Esophagus (tissue), 2 donors: ENCODE results near the gene UGT1A3. TPM values are rescaled to one million over a fixed set of nuclear protein-coding genes. Genes with fewer than 3 reads are reported as not detected.
"Not testable (repeated sequence)": the region's sequence is repeated elsewhere in the genome, so short reads cannot be mapped to it uniquely, and the experiment has no call there.

ENCODE experiments used
- H3K27ac ChIP-seq, 2 donors: one replicate each; pipeline ENCODE4 v1.5.1; 2013; ENCODE audit warnings: low read depth in 2 of 2, mild to moderate bottlenecking in 2 of 2, inconsistent platforms in 1 of 2, low read length in 1 of 2, moderate library complexity in 1 of 2
- H3K27me3 ChIP-seq, 2 donors: one replicate each; pipeline ENCODE4 v1.6.1; 2013; ENCODE audit warnings: low read length in 2 of 2, control low read depth in 1 of 2, mild to moderate bottlenecking in 1 of 2; ENCODE audit not compliant: insufficient read depth in 2 of 2, control insufficient read depth in 1 of 2
- H3K36me3 ChIP-seq, 2 donors: one replicate each; pipeline ENCODE4 v1.6.1; 2013; ENCODE audit warnings: low read length in 1 of 2; ENCODE audit not compliant: control insufficient read depth in 2 of 2, insufficient read depth in 2 of 2
- H3K4me1 ChIP-seq, 2 donors: one replicate each; pipeline ENCODE4 v1.6.1; 2013; ENCODE audit warnings: low read length in 1 of 2; ENCODE audit not compliant: control insufficient read depth in 2 of 2, insufficient read depth in 2 of 2
- H3K4me3 ChIP-seq, 2 donors: one replicate each; pipeline ENCODE4 v1.5.1; 2013; ENCODE audit warnings: low read length in 2 of 2, mild to moderate bottlenecking in 2 of 2, low read depth in 1 of 2, moderate library complexity in 1 of 2
- H3K9me3 ChIP-seq, 2 donors: one replicate each; pipeline ENCODE4 v1.6.1; 2013; ENCODE audit warnings: mild to moderate bottlenecking in 2 of 2, low read depth in 1 of 2, low read length in 1 of 2, moderate library complexity in 1 of 2; ENCODE audit not compliant: control insufficient read depth in 2 of 2, insufficient read depth in 1 of 2
- WGBS, 2 donors: extraction: QIAGEN DNeasy Blood & Tissue Kit; methylation state at CpG; one replicate each; pipeline ENCODE4 v1.1.7; 2013; 5-methylcytosine and 5-hydroxymethylcytosine counted together
- polyA plus RNA-seq, 2 donors: library from polyadenylated mRNA; stranded (reverse); fragments of 200-250 nt; gene quantifications; one replicate each; pipeline ENCODE4 v1.2.3, GENCODE V29; 2013
- donor health status: healthy with polysubstance abuse.
- donor health status: Bipolar disorder and iron deficiency.

UGT1A3 gene
- polyA plus RNA-seq, 2 donors = 0.07 to 1.5 TPM

- peaks cover 0 to 6% of the 10 kb centered on the region in 2 donors for H3K4me1 ChIP-seq
- peak overlapping the region; percentile 65 to 85 for H3K27ac ChIP-seq
- H3K36me3 ChIP-seq = no peaks in the 10 kb centered on the region
- 43 to 51% methylated on average over 4 of the region's 4 CpGs for WGBS, 2 donors
- no peaks in the 10 kb centered on the region for H3K27me3 ChIP-seq
- H3K9me3 ChIP-seq = no peaks in the 10 kb centered on the region
- no peak overlapping the region for H3K4me3 ChIP-seq
These were observed 38.4 kb upstream of the UGT1A3 start for GRCh38 chr2:233690444-233690843.

DNA sequence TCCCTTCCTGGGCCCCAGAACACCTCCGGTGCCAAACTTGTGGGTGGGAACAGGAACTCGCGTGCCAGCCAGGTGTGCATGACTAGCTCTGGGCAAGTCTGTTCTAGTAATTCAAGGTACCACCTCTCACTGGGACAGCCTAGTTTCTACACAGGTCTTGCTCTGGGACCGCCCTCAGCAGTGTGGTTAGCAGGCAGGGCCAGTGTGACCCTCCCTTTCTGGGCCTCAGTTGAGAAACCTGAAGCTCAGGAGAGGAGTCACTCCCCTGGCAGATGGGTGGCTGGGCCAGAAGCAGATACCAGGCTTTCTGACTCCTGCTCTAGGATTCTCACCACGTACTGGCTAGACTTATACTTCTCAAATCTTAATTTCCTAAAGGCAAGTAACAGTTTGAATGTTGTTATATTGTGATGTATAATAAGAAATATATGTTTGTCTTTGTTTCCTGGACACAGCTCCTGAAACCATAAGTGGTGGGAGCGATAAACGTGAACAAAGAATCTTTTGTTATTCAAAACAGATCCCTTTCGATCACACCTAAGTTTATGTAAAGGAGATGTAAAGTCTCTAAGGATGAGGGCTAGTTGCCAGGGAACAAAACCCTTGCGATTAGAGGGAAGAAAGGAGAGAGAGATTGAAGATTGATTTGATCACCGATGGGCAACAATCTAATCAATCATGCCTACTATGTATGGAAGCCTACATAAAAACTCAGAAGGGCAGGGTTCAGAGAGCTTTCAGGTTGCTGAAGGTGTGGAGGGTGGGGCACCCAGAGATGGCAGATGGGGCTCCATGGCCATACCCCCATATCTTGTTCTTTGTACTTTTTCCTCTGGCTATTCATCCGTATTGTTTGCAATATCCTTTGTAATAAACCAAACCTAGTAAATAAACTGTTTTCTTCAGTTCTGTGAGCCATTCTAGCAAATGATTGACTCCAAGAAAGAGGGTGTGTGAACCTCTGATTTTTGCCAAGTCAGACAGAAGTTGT is 37.1 kb upstream of the UGT1A3 start:
- peak overlapping the region; percentile 86 to 91 for H3K27ac ChIP-seq
- peak overlapping the region; percentile 22 to 55 for H3K4me3 ChIP-seq

DNA sequence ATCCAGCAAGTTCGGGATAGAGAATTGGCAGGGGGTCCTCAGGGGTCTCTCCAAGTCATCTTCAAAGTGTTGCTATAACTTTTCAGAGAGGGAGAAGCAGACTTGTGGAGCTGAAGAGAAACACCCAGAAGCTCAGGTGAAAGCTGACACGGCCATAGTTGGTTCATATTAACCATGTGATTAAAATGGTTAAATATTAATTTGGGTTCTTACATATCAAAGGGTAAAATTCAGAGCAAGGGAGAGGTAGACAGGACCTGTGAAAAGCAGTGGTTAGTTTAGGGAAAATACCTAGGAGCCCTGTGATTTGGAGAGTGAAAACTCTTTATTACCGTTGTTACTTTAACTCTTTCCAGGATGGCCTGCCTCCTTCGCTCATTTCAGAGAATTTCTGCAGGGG is 36.2 kb upstream of the UGT1A3 start, which contains the start of gene UGT1A6:
UGT1A6 (plus strand) TSS at position 243 of the 400 bp plus-strand sequence; CDS start at position 358, 115 bp downstream.
- peak within 1 kb of the TSS; percentile 85 to 86 for H3K27ac ChIP-seq
- H3K4me3 ChIP-seq = peak within 1 kb of the TSS; percentile 22 to 55
- peaks cover 0 to 6% of the 10 kb centered on the region in 2 donors for H3K4me1 ChIP-seq
- H3K36me3 ChIP-seq = no peaks in the 10 kb centered on the region
- WGBS, 2 donors = 52 to 70% methylated on average over 4 of the region's 4 CpGs
- H3K9me3 ChIP-seq = no peaks in the 10 kb centered on the region
- no peaks in the 10 kb centered on the region for H3K27me3 ChIP-seq

More for the DNA sequence above, 37.1 kb upstream of the UGT1A3 start:
- 47 to 51% methylated on average over 11 of the region's 11 CpGs for WGBS, 2 donors
- H3K4me1 ChIP-seq = peaks cover 0 to 6% of the 10 kb centered on the region in 2 donors
- H3K27me3 ChIP-seq = no peaks in the 10 kb centered on the region
- no peaks in the 10 kb centered on the region for H3K36me3 ChIP-seq
- H3K9me3 ChIP-seq = no peaks in the 10 kb centered on the region

DNA sequence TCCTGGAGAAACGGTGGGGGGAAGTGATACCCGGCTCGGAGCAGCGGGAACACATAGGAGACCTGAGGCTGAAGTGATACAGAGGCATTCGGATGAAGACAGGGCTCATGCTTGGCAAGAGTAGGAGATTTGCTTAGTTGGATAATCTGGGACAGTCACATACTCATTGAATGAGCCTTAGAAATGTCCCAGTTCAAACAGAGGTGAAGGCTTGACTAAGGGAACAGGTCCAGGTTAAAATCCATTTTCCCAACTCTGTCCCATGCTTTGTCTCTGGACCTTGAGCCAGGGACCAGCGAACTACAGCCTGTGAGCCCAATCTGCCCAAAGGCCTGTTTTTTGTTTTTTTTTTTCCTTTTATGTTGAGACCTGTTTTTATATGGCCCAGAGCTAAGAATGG is 34.9 kb upstream of the UGT1A3 start:
- no peaks in the 10 kb centered on the region for H3K36me3 ChIP-seq
- peaks cover 0 to 10% of the 10 kb centered on the region in 2 donors for H3K4me1 ChIP-seq
- 44 to 48% methylated on average over 6 of the region's 6 CpGs for WGBS, 2 donors
- H3K27ac ChIP-seq = peak overlapping the region; percentile 26 to 85
- no peaks in the 10 kb centered on the region for H3K9me3 ChIP-seq
- H3K4me3 ChIP-seq = peak overlapping the region in 1 of 2 donors; percentile 55
- no peaks in the 10 kb centered on the region for H3K27me3 ChIP-seq

DNA sequence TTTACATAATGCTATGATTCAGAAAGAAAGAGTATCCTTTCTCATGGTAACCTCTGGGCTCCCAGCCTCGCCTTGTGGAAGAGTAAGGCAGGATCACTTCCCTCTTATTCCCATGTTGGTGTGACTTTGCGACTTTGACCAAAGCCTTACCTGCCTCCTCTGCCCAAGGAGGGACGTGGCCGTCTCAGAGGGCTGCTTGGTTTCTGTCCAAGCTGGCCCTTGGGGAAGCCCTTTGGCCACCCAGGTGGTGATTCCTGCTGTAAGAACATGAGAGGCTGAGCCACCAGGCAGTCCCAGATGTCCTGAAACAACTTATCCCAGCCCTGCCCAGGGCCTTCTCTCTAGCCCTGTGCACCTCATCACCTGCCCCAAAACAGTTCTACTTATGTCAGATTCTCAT is 30.1 kb upstream of the UGT1A3 start:
- Histone ChIP-seq H3K4me1 (peaks cover 0 to 4% of the 10 kb centered on the region in 2 donors), H3K27me3 (no peaks in the 10 kb centered on the region), H3K27ac (peak overlapping the region in 1 of 2 donors; percentile 68), H3K9me3 (peaks cover 0 to under 1% of the 10 kb centered on the region in 2 donors), H3K4me3 (no peak overlapping the region), H3K36me3 (no peaks in the 10 kb centered on the region)
- WGBS, 2 donors = 78 to 82% methylated on average over 4 of the region's 4 CpGs

DNA sequence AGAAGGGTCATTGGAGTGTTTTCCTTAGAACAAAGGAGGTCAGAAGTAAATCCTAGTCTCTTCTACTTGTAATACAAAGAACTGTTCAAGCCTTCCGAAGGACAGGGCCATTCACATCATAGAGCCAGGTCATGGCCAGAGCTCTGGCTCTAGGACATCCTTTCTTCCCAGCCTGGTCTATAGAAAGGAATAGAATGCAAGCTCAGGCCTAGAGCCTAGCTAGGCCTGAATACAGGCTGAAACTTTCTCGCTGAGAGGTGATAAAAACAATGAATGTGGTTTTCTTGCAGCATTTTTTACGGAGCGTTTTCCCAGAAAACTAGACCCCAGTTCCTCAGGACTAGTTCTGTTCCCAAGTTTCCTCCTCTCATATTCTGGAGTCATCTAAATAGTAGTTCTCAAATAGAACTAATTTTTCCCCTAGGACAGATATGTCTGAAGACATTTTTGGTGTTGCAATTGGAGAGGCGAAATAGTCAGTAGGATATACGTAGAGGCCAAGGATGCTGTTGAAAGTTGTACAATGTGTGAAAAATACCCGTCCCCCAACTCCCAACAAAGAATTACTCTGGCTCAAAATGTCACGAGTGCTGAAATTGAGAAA is 29.3 kb upstream of the UGT1A3 start:
- peaks cover 0 to 2% of the 10 kb centered on the region in 2 donors for H3K9me3 ChIP-seq
- peak overlapping the region; percentile 52 to 82 for H3K27ac ChIP-seq
- H3K36me3 ChIP-seq = no peaks in the 10 kb centered on the region
- H3K4me1 ChIP-seq = peaks cover 0 to 4% of the 10 kb centered on the region in 2 donors
- 90% methylated on average over 8 of the region's 8 CpGs for WGBS, 2 donors
- H3K4me3 ChIP-seq = no peak overlapping the region
- H3K27me3 ChIP-seq = no peaks in the 10 kb centered on the region

- Histone ChIP-seq H3K9me3 (peaks cover 0 to 2% of the 10 kb centered on the region in 2 donors), H3K4me1 (peaks cover 0 to 4% of the 10 kb centered on the region in 2 donors), H3K36me3 (no peaks in the 10 kb centered on the region), H3K27ac (peak overlapping the region; percentile 52 to 82), H3K4me3 (no peak overlapping the region), H3K27me3 (no peaks in the 10 kb centered on the region)
- WGBS, 2 donors = 19 to 31% methylated on average over 1 of the region's 1 CpG
These were observed 28.7 kb upstream of the UGT1A3 start for GRCh38 chr2:233700028-233700635.

- WGBS, 2 donors = 93% methylated on average over 5 of the region's 5 CpGs
- not testable (repeated sequence) for H3K36me3 ChIP-seq, H3K9me3 ChIP-seq, H3K27me3 ChIP-seq, H3K27ac ChIP-seq, H3K4me3 ChIP-seq, H3K4me1 ChIP-seq
These were observed 28.0 kb upstream of the UGT1A3 start for GRCh38 chr2:233700842-233701241.

- Histone ChIP-seq H3K9me3 (peaks cover 0 to 2% of the 10 kb centered on the region in 2 donors), H3K4me1 (peaks cover 0 to 13% of the 10 kb centered on the region in 2 donors), H3K27me3 (no peaks in the 10 kb centered on the region), H3K4me3 (no peak overlapping the region), H3K27ac (no peak overlapping the region), H3K36me3 (no peaks in the 10 kb centered on the region)
- WGBS, 2 donors = 61 to 67% methylated on average over 3 of the region's 3 CpGs
These were observed 26.6 kb upstream of the UGT1A3 start for GRCh38 chr2:233702238-233702637.
